GM15510 (cell line): Measurements from ENCODE around the gene RXRA.

Experiments
- POLR2A ChIP-seq: IDR thresholded peaks from 3 replicates; pipeline ENCODE4 v1.6.1; 2011; ENCODE audit warnings: borderline replicate concordance; ENCODE audit not compliant: insufficient read length; ENCODE audit errors: extremely low read depth

Gene RXRA

DNA sequence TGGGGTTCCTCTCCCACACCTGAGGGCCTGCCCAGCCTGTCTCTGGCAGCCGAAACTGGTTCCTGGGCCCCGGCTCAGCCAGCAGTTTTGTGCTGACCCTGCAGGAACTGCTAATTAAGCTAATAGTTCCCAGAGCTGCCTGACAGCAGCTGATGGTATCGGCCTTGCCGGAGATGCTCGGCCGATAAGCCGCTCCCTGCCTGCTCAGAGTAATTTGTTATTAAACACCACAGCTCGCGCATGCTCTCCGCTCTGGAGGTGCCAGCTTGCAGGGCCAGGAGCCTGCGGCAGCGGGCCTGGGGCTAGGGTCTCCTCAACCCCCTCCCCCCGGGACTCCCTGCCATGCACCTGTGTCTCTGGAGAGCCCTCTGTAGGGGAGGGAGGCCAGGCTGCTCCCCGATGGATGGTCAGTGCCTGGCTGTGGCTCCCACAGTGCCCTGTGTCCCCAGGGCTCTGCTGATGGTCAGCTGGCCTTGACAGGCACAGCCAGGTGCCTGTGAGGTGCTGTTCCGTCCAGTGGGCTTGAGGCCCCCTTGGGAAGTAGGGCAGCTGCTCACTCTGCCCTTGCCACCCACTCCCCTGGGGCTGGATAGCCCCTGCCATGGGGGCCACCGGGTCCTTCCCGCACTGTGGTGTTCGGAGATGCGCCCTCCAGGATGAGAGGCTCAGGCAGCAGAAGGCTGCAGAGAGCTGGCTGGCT, 41.7 kb downstream of the RXRA start:
- TF ChIP-seq POLR2A: no peak

DNA sequence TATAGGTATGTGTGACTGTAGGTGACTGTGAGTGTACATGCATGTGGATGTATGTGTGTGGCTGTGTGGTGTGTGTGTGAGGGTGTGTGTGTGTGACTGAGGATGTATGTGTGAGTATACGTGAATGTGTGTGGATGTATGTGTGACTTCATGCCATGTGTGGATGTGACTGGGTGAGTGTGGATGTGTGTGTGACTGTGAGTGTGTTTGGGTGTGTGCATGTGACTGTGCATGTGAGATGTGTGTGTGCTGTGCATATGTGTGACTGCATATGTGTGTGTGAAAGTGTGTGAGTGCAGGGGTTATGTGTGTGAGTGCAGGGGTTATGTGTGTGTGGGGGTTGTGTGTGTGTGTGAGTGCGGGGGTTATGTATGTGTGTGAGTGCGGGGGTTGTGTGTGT, 42.3 kb downstream of the RXRA start:
- TF ChIP-seq POLR2A: no peak

DNA sequence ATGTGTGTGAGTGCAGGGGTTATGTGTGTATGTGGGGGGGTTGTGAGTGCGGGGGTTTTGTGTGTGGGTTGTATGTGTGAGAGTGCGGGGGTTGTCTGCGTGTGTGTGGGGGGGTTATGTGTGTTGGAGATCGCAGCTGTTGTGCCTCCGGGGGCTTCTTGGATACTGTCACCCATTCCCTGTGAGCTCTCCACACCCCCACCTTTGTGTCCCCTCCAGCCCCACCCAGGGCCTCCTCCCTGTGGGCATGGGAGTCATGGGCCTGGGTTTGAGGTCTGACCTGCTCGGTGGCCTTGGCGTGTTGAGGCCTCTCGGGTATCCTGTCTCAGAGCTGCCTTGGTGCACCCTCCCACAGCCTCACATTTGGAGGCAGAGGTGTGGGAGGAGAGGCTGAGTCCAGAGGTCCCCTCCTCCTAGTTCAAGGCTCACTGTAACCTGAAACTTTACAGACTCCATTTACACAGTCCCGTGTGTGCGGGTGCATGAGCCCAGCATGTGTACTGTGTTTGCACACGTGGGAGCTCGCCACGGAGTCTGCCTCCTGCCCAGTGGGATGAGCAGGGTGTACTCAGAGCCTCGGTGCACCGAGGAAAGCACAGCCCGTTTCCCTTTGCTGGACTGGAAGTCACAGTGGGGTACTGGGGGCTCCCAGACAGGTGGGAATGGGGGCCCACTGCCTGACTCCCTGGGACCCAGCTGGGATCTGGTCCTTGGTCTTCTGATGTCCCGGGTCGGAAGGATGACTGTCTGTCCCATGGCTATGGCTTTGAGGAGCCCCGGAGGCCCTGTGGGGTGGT, 43.4 kb downstream of the RXRA start:
- TF ChIP-seq POLR2A: no peak

DNA sequence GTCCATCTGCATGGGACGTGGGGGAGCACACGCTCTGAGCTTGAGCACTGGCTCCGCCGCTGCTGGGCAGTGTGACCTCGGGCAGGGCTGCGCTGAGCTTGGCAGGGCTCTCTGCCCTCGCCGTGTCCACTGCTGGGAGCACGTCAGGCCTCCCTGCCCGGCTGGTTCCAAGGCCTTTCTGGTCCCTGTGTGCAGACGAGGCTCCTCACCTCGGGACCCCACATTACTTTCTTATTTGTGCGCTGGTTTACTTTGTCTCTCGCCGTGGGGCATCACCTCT, 43.9 kb downstream of the RXRA start:
- TF ChIP-seq POLR2A: no peak

DNA sequence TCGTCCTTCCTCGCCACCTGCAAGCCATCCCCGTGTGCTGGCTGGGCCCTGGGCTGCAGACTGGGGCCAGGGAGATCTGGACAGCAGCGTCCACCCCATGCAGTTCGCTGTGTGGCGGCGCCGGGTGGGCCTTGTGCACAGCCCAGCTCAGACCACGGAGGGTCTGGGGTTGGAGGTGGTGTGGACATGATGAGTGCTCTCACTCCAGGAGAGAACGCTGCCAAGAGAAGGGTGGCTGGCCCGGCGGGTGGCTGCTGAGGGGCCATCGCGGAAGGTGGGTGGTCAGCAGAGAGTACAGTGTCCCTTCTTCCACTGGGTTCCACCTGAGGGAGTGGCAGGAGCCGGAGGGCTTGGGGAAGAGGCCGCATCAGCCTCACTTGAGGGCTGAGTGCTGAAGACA, 44.4 kb downstream of the RXRA start:
- no peak for TF ChIP-seq POLR2A

DNA sequence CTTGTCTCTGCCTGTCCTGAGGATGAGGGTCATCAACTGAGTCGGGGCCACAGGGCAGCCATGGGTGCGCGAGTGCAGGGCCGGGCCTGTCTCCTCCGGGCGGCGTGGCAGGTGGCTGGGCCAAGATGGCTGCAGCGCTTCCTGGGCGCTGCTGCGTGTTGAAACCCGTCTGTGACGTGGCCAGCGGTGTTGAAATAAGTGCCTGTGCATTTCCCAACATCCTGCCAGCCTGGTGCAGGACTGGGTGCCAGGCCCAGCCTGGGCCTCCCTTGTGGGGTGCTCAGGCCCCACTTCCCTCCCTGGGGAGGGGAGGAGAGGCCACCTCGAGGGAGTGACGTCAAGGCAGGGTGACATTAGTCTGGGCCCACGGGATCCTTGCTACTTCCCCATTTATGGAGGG, 45.5 kb downstream of the RXRA start:
- TF ChIP-seq POLR2A: no peak

DNA sequence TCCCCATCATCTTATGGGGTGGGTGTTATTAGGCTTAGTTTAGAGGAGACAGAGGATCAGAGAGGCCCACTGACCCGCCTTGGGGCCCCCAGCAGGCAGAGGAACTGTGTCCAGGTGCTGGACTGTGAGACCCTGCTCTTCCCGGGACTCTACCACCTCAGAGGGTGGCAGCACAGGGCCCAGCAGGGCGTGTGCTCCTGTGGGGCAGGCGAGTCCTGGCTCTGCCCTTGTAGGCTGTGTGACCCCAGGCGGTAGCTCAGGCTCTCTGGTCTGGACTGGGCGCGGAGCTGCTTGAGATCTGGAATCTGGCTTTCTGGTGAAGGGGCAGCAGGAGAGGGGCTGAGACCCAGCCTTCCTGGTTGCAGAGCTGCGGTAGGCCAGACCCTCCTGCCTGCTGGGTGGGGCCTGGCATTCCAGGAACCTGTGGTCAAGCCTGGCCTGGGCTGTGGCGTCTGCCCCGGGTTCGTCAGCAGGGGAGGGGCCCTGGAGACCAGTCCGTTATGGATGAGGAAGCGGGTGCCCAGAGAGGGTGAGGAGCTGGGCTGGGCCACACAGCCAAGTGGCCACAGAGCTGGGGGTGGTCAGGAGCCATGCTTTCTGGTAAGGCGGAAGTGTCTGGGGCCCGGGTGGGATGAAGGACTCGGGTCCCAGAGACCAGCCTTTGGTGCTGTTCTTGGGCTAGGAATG, 46.5 kb downstream of the RXRA start:
- no peak for TF ChIP-seq POLR2A

DNA sequence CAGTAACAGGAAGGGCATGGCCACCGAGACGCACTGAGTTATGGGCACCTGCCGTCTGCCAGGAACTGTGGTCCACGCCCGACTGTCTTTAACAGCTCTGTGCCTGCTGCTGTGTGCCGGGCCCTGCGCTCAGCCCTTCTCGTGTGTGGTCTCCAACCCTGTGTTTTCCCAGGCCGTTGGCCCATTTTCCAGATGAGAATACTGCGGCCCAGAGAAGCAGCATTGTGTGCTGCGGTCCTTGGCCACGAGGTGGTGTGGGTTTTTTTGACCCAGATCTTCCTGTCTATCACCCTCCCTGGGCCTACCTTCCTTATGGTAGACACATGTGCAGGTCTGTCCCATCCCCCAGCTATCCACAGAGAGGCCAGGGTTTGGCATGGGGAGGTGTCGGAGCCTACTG, 47.0 kb downstream of the RXRA start:
- TF ChIP-seq POLR2A: no peak

DNA sequence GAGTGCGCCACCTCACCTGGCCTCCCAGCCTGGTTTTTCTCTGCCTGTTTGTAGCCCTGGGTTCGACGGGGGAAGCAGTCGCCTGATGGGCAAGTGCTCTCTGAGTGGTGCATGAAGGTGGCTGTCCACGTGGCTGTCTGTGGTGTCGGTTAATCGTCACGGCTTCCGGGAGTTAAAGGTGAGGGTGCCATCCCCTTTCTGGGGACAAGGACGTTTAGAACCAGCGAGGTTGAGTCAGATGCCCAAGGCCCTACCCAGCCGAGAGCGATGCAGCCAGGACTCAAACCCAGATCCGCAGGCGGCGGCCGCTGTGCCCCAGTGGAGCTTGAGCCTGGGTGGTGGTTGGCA, 47.7 kb downstream of the RXRA start:
- TF ChIP-seq POLR2A: no peak

DNA sequence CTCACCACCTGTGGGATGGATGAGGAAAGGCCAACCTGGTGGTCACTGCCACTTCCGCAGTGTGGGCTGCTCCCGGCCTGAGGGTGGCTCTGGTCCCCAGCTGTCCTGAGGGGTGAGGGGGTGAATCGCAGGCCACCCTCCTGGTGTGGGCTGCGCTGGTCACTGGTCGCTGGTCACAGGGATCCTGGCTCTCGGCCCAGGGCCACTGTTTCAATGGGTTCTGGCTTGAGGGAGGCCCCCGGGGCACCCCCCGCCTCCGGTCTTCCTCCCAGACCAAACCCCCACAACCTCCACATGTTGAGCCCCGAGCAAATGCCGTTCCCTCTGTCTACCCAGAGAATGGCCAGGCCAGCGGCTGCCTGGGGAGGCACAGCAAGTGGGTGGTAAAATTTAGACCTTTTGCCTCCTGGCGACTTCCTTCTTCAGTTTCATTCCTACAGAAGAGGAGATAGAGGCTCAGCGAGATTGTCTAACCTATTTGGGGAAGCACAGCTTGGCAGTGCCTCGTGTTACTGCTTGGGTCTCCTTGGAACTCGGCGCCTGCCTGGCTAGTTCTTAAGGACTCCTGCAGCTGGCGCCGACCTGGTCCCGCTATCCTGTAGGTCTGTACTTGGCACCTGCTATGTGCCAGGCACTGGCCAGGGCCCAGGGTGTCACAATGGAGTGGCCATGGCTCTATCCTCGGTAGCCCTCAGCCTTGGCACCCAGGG, 48.2 kb downstream of the RXRA start:
- TF ChIP-seq POLR2A: no peak

DNA sequence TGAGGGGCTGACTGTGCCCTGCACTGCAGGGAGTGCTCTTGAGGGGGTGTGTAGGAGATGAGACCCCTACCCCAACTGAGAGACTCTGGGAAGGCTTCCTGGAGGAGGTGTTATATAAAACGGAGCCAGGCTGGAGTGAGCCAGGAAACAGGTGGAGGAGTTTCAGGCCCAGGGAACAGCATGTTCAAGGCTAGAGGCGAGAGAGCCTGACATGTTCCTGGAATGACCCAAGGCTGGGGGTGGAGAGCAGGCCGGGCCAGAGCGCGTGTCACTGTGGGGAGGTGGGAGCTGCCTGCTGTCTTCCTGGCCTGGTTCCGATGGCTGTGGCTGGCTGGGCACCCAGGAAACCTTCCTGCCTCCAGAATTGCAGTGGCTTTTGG, 48.7 kb downstream of the RXRA start:
- no peak for TF ChIP-seq POLR2A

DNA sequence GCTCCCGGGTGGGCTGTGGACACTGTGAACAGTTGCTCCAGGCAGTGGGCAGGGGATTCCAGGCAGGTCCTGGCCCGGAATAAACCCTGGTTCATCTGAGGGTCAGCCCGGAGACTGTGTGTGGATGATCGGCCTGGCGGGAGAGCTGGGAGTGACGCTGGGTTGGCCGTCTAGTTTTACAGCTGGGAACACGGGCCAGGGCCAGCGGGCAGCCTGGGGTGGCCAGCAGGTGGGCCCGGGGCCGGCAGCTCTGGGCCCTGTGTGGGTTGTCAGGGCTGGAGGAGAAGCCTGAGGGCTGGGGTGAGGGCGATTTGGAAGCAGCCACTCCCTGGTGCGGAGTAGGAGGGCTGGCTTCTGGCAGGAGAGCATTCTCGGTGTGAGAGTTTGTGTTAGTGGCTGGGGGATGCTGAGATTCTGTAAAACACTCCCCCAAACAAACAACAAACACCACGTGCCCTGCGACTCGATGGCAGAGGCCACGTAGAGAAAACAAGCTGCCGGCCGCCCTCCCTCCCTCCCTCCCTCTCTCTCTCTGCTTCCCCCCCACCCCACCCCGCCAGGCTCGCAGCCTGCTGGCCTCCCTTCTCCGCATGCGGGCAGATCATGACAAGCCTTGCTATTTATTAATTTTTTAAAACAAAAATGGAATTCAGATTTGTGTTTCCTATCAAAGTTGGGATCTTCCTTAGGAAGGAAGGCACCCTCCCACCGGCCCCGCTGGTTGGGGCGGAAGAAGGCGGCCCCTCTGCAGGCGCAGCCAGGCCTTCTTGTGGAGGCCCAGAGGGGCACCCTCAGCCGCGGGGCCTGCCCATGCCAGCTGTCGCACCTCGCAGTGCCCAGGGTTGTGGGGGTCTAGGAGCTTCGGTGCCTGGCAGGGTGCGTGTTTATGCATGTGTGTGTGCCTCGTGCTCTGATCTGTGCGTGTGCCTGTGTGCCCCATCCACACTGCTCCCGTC, 49.5 kb downstream of the RXRA start:
- no peak for TF ChIP-seq POLR2A

DNA sequence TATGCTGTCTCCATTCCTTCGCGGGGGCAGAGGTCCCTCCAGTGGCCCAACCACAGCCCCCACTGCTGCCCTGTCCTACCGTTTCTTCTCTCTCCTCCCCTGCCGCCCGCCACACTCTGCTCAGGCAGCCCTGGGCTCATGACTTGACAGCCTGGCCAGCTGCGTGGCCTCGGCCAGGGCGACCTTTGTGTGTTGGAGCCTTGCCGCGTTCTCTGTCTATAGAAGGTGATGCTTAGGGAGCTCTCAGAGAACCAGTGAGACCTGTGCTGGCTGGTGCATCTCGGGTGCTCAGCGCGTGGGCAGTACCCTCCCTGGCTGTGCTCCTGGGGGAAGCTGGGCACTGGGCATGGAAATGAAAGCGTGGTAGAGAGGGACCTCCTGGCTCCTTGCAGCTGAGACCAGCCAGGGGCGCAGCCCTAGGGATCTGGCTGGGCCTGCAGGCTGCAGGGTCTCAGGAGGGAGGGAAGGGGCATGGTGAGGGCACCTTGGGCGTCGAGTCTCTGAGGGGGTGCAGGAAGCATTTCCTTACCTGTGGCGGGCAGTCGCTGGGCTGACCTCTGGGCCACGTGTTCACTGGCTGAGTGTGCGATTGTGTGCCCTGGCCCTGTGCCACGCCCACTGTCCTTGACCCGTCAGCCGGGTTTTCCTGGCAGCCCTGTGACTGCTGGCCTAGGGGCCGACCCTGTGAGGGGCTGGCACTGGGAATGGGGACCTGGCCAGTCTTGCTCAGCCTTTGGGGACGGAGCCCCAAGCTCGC, 50.3 kb downstream of the RXRA start:
- no peak for TF ChIP-seq POLR2A

DNA sequence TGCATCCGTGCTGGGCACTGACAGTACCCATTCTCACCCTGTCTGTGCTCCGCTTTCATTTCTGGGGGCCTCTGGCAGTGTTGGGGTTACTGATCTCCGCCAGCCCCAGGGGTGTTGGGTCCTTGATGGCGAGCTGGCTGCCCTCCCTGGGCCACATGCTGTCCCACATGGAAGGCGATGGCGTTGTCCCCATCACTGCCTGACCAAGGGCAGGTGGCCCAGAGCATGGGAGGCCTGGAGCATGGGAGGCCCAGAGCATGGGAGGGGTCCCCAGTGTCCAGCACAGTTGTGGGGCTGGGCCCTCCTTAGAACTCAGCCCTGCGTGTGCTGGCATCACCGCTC, 50.9 kb downstream of the RXRA start:
- TF ChIP-seq POLR2A: no peak

DNA sequence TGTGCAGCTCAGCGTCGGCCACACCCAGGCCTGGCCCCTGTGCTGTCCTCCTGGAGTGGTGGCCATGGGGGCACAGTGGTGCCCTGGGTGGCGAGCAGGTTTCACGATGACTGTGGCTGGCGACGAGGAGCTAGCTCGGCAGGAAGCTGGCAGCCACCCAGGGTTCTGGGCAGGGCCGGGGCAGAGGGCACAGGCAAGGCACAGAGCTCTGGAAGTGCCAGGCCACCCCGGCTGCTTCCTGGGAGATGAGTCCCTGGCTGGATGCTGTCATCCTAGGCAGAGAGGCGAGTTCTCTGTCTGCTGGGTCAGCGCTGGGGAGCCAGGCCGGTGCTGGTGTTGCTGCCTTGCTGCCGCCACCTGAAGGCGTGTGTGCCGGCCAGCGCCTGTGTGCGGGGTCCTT, 51.7 kb downstream of the RXRA start:
- TF ChIP-seq POLR2A: no peak

DNA sequence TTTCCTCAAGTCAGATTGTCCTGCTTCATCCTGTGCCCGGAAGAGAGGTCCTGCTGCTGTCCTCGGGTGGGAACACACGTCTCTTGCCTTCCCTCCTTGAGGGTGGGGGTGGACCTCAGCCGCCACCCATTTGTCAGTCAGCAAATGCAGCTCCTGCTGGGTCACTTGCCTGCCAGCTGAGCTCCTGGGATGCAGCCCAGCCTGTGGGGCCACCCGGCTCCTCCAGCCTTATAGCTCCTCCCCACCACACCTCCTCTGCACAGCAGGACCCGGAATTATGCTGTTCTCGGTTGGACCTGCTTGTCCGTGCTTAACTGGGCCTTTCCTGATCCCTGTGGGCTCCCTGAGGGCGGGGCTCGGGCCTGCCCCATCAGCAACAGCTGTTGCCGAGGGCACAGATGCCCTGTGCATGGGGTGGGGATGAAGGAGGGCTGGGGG, 52.7 kb downstream of the RXRA start:
- TF ChIP-seq POLR2A: no peak
